CD14-positive monocyte (primary cell): Measurements from ENCODE around the gene CCBE1. TPM values are rescaled to one million over a fixed set of nuclear protein-coding genes. Genes with fewer than 3 reads are reported as not detected.

ENCODE experiments used
- DNase-seq, 3 donors: peaks; one replicate each; pipeline ENCODE4 v3.0.0-alpha.2; 2011 to 2022
- H2AFZ ChIP-seq: 2 replicates; pipeline ENCODE4 v1.6.0; 2012; ENCODE audit warnings: mild to moderate bottlenecking, low read depth, low read length, inconsistent platforms; ENCODE audit not compliant: insufficient read depth, poor library complexity, severe bottlenecking
- H3K27ac ChIP-seq, 2 donors: 1 replicate in 1 of 2; 2 replicates in 1 of 2; pipeline ENCODE4 v1.5.1; 2012 to 2013; ENCODE audit warnings: low read length in 2 of 2, control low read depth in 1 of 2, inconsistent platforms in 1 of 2, low read depth in 1 of 2, mild to moderate bottlenecking in 1 of 2
- H3K27me3 ChIP-seq, 2 donors: one replicate each; pipeline versions ENCODE4 v1.6.0 to v1.6.1; 2011 to 2013; ENCODE audit warnings: low read length in 2 of 2; ENCODE audit not compliant: control insufficient read depth in 2 of 2, insufficient read depth in 2 of 2
- H3K36me3 ChIP-seq, 2 donors: replicated peaks in 1 of 2; 1 replicate in 1 of 2; 2 replicates in 1 of 2; pipeline versions ENCODE4 v1.5.1 to v1.6.1; 2012 to 2013; ENCODE audit warnings: low read length in 2 of 2, control low read depth in 1 of 2, inconsistent platforms in 1 of 2, mild to moderate bottlenecking in 1 of 2; ENCODE audit not compliant: insufficient read depth in 2 of 2, control insufficient read depth in 1 of 2
- H3K4me1 ChIP-seq, 2 donors: 1 replicate in 1 of 2; 2 replicates in 1 of 2; pipeline versions ENCODE4 v1.5.1 to v1.6.1; 2012 to 2013; ENCODE audit warnings: low read length in 2 of 2, control low read depth in 1 of 2, inconsistent platforms in 1 of 2, mild to moderate bottlenecking in 1 of 2, moderate library complexity in 1 of 2; ENCODE audit not compliant: insufficient read depth in 2 of 2, control insufficient read depth in 1 of 2
- H3K4me2 ChIP-seq: replicated peaks from 2 replicates; pipeline ENCODE3; 2012; ENCODE audit warnings: low read length, moderate library complexity, mild to moderate bottlenecking; ENCODE audit not compliant: poor library complexity, severe bottlenecking; ENCODE audit errors: extremely low read depth
- H3K4me3 ChIP-seq, 3 experiments: fragments of 200-600 bp in 1 of 3; sonication (generic) in 1 of 3; replicated peaks in 1 of 3; 1 replicate in 2 of 3; 2 replicates in 1 of 3; pipeline ENCODE4 v1.5.1; 2011 to 2013; ENCODE audit warnings: low read length in 3 of 3, mild to moderate bottlenecking in 3 of 3, control low read depth in 2 of 3, low read depth in 2 of 3, inconsistent platforms in 1 of 3, moderate library complexity in 1 of 3
- H3K79me2 ChIP-seq: 2 replicates; pipeline ENCODE4 v1.6.0; 2012; ENCODE audit warnings: mild to moderate bottlenecking, control low read depth, inconsistent platforms, low read length, moderate library complexity; ENCODE audit not compliant: insufficient read depth
- H3K9ac ChIP-seq: 2 replicates; pipeline ENCODE4 v1.6.0; 2017; ENCODE audit warnings: low read length, mild to moderate bottlenecking; ENCODE audit not compliant: insufficient read depth, poor library complexity, severe bottlenecking
- H3K9me3 ChIP-seq, 2 donors: replicated peaks in 1 of 2; 1 replicate in 1 of 2; 2 replicates in 1 of 2; pipeline versions ENCODE4 v1.5.1 to v1.6.1; 2012 to 2013; ENCODE audit warnings: low read length in 2 of 2, control low read depth in 1 of 2; ENCODE audit not compliant: control insufficient read depth in 1 of 2, insufficient read depth in 1 of 2
- H4K20me1 ChIP-seq: 2 replicates; pipeline ENCODE4 v1.6.0; 2012; ENCODE audit warnings: mild to moderate bottlenecking, low read length, control low read depth, moderate library complexity; ENCODE audit not compliant: insufficient read depth
- H3K27ac Mint-ChIP-seq, 7 donors: one replicate each; pipeline ENCODE4 v1.8.0; 2020; ENCODE audit warnings: mild to moderate bottlenecking in 7 of 7, mixed read lengths in 7 of 7, moderate library complexity in 6 of 7, inconsistent platforms in 2 of 7
- H3K27me3 Mint-ChIP-seq, 3 donors: one replicate each; pipeline ENCODE4 v1.8.0; 2021 to 2022; ENCODE audit warnings: low read depth in 3 of 3, mild to moderate bottlenecking in 3 of 3, mixed read lengths in 3 of 3, moderate library complexity in 3 of 3, inconsistent platforms in 1 of 3
- H3K36me3 Mint-ChIP-seq, 2 donors: one replicate each; pipeline ENCODE4 v1.8.0; 2020; ENCODE audit warnings: mixed read lengths in 2 of 2, inconsistent platforms in 1 of 2, mild to moderate bottlenecking in 1 of 2
- H3K4me1 Mint-ChIP-seq: one replicate; pipeline ENCODE4 v1.8.0; 2020; ENCODE audit warnings: mild to moderate bottlenecking, mixed read lengths
- H3K4me3 Mint-ChIP-seq, 2 donors: one replicate each; pipeline ENCODE4 v1.8.0; 2020; ENCODE audit warnings: mild to moderate bottlenecking in 2 of 2, mixed read lengths in 2 of 2, moderate library complexity in 1 of 2
- H3K9me3 Mint-ChIP-seq, 7 donors: one replicate each; pipeline ENCODE4 v1.8.0; 2020 to 2022; ENCODE audit warnings: mixed read lengths in 7 of 7, mild to moderate bottlenecking in 6 of 7, moderate library complexity in 6 of 7, inconsistent platforms in 2 of 7
- WGBS: methylation state at CpG from one replicate; pipeline ENCODE4 v1.1.5; 2013; ENCODE audit warnings: missing lambda C conversion rate; ENCODE audit not compliant: insufficient coverage; 5-methylcytosine and 5-hydroxymethylcytosine counted together
- intact Hi-C, 2 donors: fragments of 100-400 bp; cut with micrococcal nuclease; formaldehyde crosslinking; loops; one replicate each; pipeline versions ENCODE4 v1.15.0 to v1.15.1; 2023
- polyA plus RNA-seq, 3 donors: library from polyadenylated mRNA; depleted of rRNA in 1 of 3; unstranded in 2 of 3; stranded (reverse) in 1 of 3; fragments of 300-500 nt in 2 of 3; fragments of >200 nt in 1 of 3; fragmentation: Illumina TruSeq in 2 of 3; gene quantifications; 1 replicate in 2 of 3; 2 replicates in 1 of 3; pipeline ENCODE4 v1.2.3, GENCODE V29; 2012 to 2021
- TF ChIP-seq, protein P1 (sequence below): fragments of 200-600 bp; IDR thresholded peaks from one replicate; pipeline ENCODE4 v1.8.0; 2022; ENCODE audit warnings: antibody characterized with exemption, mild to moderate bottlenecking

The CCBE1 gene
- polyA plus RNA-seq, 3 donors: not detected

DNA sequence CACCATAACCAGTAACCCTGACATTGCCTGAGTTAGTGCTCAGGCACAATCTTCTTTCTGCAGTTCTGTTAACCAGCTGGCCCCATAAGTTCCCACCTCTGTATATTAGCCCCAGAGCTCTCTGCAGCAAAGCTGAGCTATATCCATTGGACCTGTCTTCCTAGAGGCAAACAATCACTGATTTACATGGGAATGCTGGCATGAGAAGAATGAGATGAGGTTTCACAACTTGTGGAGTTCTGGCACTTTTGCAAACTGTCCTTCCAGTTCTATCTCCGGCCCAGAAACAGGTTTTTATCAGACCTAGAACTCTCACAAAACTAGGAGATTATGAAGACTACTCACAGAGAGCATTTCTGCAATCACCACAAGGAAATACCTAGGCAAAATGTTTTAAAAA is 7.9 kb upstream of the CCBE1 start:
- peaks cover 0 to 2% of the 10 kb centered on the region in 2 donors for H3K27me3 ChIP-seq
- H3K27ac ChIP-seq: no peak overlapping the region
- H3K36me3 ChIP-seq: no peaks in the 10 kb centered on the region
- Mint-ChIP-seq H3K36me3 (no peaks in the 10 kb centered on the region), H3K27me3 (peaks cover 3 to 8% (median 8%) of the 10 kb centered on the region in 3 donors), H3K4me1 (no peaks in the 10 kb centered on the region), H3K27ac (no peak overlapping the region), H3K4me3 (no peak overlapping the region), H3K9me3 (peaks cover 0 to 5% (median 0%) of the 10 kb centered on the region in 7 donors)
- DNase-seq: no peak
- no peaks in the 10 kb centered on the region for H3K4me1 ChIP-seq
- H3K9me3 ChIP-seq: no peaks in the 10 kb centered on the region
- WGBS: no CpG with 5 or more reads among the region's 1 CpG
- no peaks in the 10 kb centered on the region for H3K79me2 ChIP-seq
- H3K9ac ChIP-seq: no peak overlapping the region
- TF ChIP-seq, protein P1, sequence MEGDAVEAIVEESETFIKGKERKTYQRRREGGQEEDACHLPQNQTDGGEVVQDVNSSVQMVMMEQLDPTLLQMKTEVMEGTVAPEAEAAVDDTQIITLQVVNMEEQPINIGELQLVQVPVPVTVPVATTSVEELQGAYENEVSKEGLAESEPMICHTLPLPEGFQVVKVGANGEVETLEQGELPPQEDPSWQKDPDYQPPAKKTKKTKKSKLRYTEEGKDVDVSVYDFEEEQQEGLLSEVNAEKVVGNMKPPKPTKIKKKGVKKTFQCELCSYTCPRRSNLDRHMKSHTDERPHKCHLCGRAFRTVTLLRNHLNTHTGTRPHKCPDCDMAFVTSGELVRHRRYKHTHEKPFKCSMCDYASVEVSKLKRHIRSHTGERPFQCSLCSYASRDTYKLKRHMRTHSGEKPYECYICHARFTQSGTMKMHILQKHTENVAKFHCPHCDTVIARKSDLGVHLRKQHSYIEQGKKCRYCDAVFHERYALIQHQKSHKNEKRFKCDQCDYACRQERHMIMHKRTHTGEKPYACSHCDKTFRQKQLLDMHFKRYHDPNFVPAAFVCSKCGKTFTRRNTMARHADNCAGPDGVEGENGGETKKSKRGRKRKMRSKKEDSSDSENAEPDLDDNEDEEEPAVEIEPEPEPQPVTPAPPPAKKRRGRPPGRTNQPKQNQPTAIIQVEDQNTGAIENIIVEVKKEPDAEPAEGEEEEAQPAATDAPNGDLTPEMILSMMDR: no peak
- intact Hi-C loops: no loop called here
- H3K4me2 ChIP-seq: no peak overlapping the region
- H4K20me1 ChIP-seq: no peaks in the 10 kb centered on the region
- no peak overlapping the region for H2AFZ ChIP-seq
- no peak overlapping the region for H3K4me3 ChIP-seq

DNA sequence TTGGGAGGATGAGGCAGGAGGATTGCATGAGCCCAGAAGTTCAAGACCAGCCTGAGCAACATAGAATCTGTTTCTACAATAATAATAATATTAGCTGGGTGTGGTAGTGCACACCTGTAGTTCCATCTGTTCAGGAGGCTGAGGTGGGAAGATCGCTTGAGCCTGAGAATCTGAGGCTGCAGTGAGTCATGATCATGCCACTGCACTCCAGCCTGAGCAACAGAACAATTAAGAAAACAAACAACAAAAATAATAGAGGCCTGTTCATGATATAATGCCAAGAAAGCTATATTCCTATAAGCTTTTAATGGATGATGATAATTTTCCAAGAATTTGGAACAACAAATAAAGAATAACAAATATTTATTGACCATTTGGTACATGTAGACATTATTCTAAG is 6.9 kb upstream of the CCBE1 start:
- TF ChIP-seq, protein P1: no peak
- intact Hi-C loops: no loop called here
- no peaks in the 10 kb centered on the region for H3K36me3 Mint-ChIP-seq

More for the DNA sequence above, 6.9 kb upstream of the CCBE1 start:
- peaks cover 6 to 12% of the 10 kb centered on the region in 2 donors for H3K27me3 ChIP-seq
- no peak overlapping the region for H3K27ac Mint-ChIP-seq
- H3K9ac ChIP-seq: no peak overlapping the region
- peaks cover 0 to 5% (median 0%) of the 10 kb centered on the region in 7 donors for H3K9me3 Mint-ChIP-seq
- H3K27ac ChIP-seq: no peak overlapping the region
- no peaks in the 10 kb centered on the region for H3K4me1 ChIP-seq
- no peaks in the 10 kb centered on the region for H3K36me3 ChIP-seq
- WGBS: no CpG with 5 or more reads among the region's 1 CpG
- no peaks in the 10 kb centered on the region for H3K4me1 Mint-ChIP-seq
- H2AFZ ChIP-seq: no peak overlapping the region
- H3K4me2 ChIP-seq: no peak overlapping the region
- H3K79me2 ChIP-seq: no peaks in the 10 kb centered on the region
- no peaks in the 10 kb centered on the region for H3K9me3 ChIP-seq
- peaks cover 7 to 18% (median 15%) of the 10 kb centered on the region in 3 donors for H3K27me3 Mint-ChIP-seq
- no peak for DNase-seq
- H4K20me1 ChIP-seq: no peaks in the 10 kb centered on the region
- no peak overlapping the region for H3K4me3 ChIP-seq
- no peak overlapping the region for H3K4me3 Mint-ChIP-seq
